Measurements from ENCODE around the gene NCF2.

DNA sequence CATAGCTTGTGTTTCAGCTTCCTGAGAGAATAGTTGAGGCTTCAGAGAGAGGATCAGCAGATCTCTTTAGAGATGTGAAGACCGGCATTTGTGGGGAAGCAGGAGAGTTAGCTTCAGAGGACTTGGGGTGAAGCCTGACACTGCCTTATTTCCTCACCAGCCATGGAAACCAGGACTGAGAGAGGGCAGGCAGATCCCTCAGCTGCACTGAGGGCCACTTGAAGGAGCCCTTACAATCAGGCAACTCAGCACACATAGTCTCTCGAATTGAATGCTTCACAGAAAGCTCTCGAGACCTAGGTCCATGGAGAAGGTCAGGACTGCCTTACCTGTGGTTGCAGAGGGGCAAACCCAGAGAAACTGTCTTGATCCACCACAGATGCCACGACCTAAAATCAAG lies 19.8 kb downstream of the NCF2 start:
- 0 out of 2 replicates have a peak, but pooled peaks have one; percentile 38 for TF ChIP-seq POLR2A (IDR thresholded peaks at IDR 0.05; ENCODE audit: low read depth, low read length)
- no peak for TF ChIP-seq TAF1 (IDR thresholded peaks at IDR 0.05; ENCODE audit: borderline replicate concordance, low read depth, low read length)
- no peak for TF ChIP-seq POLR2AphosphoS5 (IDR thresholded peaks at IDR 0.05; ENCODE audit: low read depth, low read length)
